IMR-90 (cell line): ENCODE measurements around the gene ENAH. TPM values are rescaled to one million over a fixed set of nuclear protein-coding genes. Genes with fewer than 3 reads are reported as not detected.

ENCODE experiments used
- ATAC-seq: fragments of 200-7000 bp; cut with Tn5 transposase; 2 replicates; pipeline ENCODE4 v1.9.1; 2020; ENCODE audit warnings: low read depth, mild to moderate bottlenecking, moderate library complexity
- BruUV-seq: library from RNA; stranded (reverse); fragments of 400-500 nt; replicated peaks from 2 replicates; lab custom pipeline; 2021; lab: Mats Ljungman, UMichigan
- CTCF ChIA-PET: fragments of 300-600 bp; formaldehyde crosslinking; extraction: SDS; loops from one replicate; lab custom pipeline; 2021; ENCODE audit warnings: antibody characterized with exemption; lab: Yijun Ruan, JAX
- POLR2A ChIA-PET: fragments of 300-600 bp; sonication (Branson Sonifier 250); formaldehyde crosslinking; loops from one replicate; lab custom pipeline; 2022; ENCODE audit warnings: antibody characterized with exemption; ENCODE audit not compliant: unreplicated experiment; lab: Charles Lee
- DNase-seq: peaks from one replicate; pipeline ENCODE4 v3.0.0; 2013
- H2AFZ ChIP-seq: replicated peaks from 2 replicates; pipeline ENCODE3; 2013; ENCODE audit warnings: low read length, mild to moderate bottlenecking; ENCODE audit not compliant: poor library complexity
- H2AK5ac ChIP-seq: 2 replicates; pipeline ENCODE4 v1.6.1; 2013; ENCODE audit warnings: low read depth, low read length, inconsistent platforms
- H2AK9ac ChIP-seq: replicated peaks from 2 replicates; pipeline ENCODE3; 2013; ENCODE audit warnings: mild to moderate bottlenecking, low read depth, low read length, moderate library complexity; ENCODE audit not compliant: poor library complexity
- H2BK120ac ChIP-seq: 2 replicates; pipeline ENCODE4 v1.6.1; 2013; ENCODE audit warnings: low read depth, low read length, inconsistent platforms
- H2BK15ac ChIP-seq: 3 replicates; pipeline ENCODE4 v1.6.1; 2013; ENCODE audit warnings: low read depth, low read length, inconsistent platforms
- H2BK20ac ChIP-seq: 2 replicates; pipeline ENCODE4 v1.6.1; 2013; ENCODE audit warnings: low read depth, mild to moderate bottlenecking, inconsistent platforms, low read length, moderate library complexity
- H2BK5ac ChIP-seq: 2 replicates; pipeline ENCODE4 v1.6.1; 2013; ENCODE audit warnings: mild to moderate bottlenecking, low read depth, low read length, inconsistent platforms; ENCODE audit not compliant: poor library complexity, severe bottlenecking
- H3K14ac ChIP-seq: replicated peaks from 2 replicates; pipeline ENCODE4 v1.6.1; 2013; ENCODE audit warnings: low read depth, low read length, inconsistent platforms
- H3K18ac ChIP-seq: 2 replicates; pipeline ENCODE4 v1.6.1; 2013; ENCODE audit warnings: low read depth, low read length, control low read depth
- H3K23ac ChIP-seq: 2 replicates; pipeline ENCODE4 v1.6.1; 2013; ENCODE audit warnings: low read depth, low read length, inconsistent platforms
- H3K27ac ChIP-seq: 2 replicates; pipeline ENCODE4 v1.5.1; 2013; ENCODE audit warnings: mild to moderate bottlenecking, control low read depth, low read length; ENCODE audit not compliant: insufficient read depth
- H3K27me3 ChIP-seq: 2 replicates; pipeline ENCODE4 v1.6.1; 2013; ENCODE audit warnings: low read length; ENCODE audit not compliant: control insufficient read depth, insufficient read depth
- H3K36me3 ChIP-seq: 2 replicates; pipeline ENCODE4 v1.6.1; 2013; ENCODE audit warnings: low read length, mixed read lengths; ENCODE audit not compliant: control insufficient read depth, insufficient read depth
- H3K4ac ChIP-seq: 2 replicates; pipeline ENCODE4 v1.6.1; 2013; ENCODE audit warnings: low read depth, low read length, inconsistent platforms
- H3K4me1 ChIP-seq: 2 replicates; pipeline ENCODE4 v1.6.1; 2013; ENCODE audit warnings: low read length, mixed read lengths; ENCODE audit not compliant: control insufficient read depth, insufficient read depth
- H3K4me2 ChIP-seq: 2 replicates; pipeline ENCODE4 v1.6.1; 2013; ENCODE audit warnings: low read depth, mild to moderate bottlenecking, control low read depth, low read length, moderate library complexity
- H3K4me3 ChIP-seq: 2 replicates; pipeline ENCODE4 v1.5.1; 2013; ENCODE audit warnings: low read depth, mild to moderate bottlenecking, control low read depth, low read length, moderate library complexity; ENCODE audit not compliant: insufficient read depth
- H3K56ac ChIP-seq: 2 replicates; pipeline ENCODE4 v1.6.1; 2013; ENCODE audit warnings: low read length, inconsistent platforms; ENCODE audit not compliant: insufficient read depth; ENCODE audit errors: extremely low read depth
- H3K79me1 ChIP-seq, 2 experiments: 2 replicates each; pipeline ENCODE4 v1.6.1; 2013; ENCODE audit warnings: low read length in 2 of 2, inconsistent platforms in 1 of 2, low read depth in 1 of 2
- H3K9ac ChIP-seq: 2 replicates; pipeline ENCODE4 v1.6.1; 2013; ENCODE audit warnings: low read depth, low read length, control low read depth
- H3K9me1 ChIP-seq: 2 replicates; pipeline ENCODE4 v1.6.1; 2013; ENCODE audit warnings: low read length, inconsistent platforms; ENCODE audit not compliant: insufficient read depth
- H3K9me3 ChIP-seq: 2 replicates; pipeline ENCODE4 v1.6.1; 2013; ENCODE audit warnings: low read length; ENCODE audit not compliant: control insufficient read depth, insufficient read depth
- H4K20me1 ChIP-seq: 2 replicates; pipeline ENCODE4 v1.6.1; 2013; ENCODE audit warnings: low read length, inconsistent platforms; ENCODE audit not compliant: insufficient read depth
- H4K5ac ChIP-seq: 2 replicates; pipeline ENCODE4 v1.6.1; 2013; ENCODE audit warnings: mild to moderate bottlenecking, low read depth, low read length, control low read depth
- H4K8ac ChIP-seq, 2 experiments: 2 replicates each; pipeline ENCODE4 v1.6.1; 2013; ENCODE audit warnings: low read depth in 2 of 2, low read length in 2 of 2, control low read depth in 1 of 2, inconsistent platforms in 1 of 2
- H4K91ac ChIP-seq: 2 replicates; pipeline ENCODE4 v1.6.1; 2013; ENCODE audit warnings: low read depth, low read length, inconsistent platforms; ENCODE audit not compliant: insufficient read depth
- CHD1 ChIP-seq: IDR thresholded peaks from 2 replicates; pipeline ENCODE4 v1.6.1; 2012; ENCODE audit warnings: low read depth, low read length, improper control_type of control experiment
- CTCF ChIP-seq: conservative IDR thresholded peaks from 2 replicates; pipeline ENCODE4 v1.5.1; 2012; ENCODE audit warnings: mild to moderate bottlenecking, low read depth, low read length, improper control_type of control experiment
- ELK1 ChIP-seq: fragments of 150-350 bp; IDR thresholded peaks from 2 replicates; pipeline ENCODE4 v1.6.1; 2016; ENCODE audit warnings: low read depth, mild to moderate bottlenecking, low read length, moderate library complexity, borderline replicate concordance
- MAFK ChIP-seq: IDR thresholded peaks from 2 replicates; pipeline ENCODE4 v1.6.1; 2012; ENCODE audit warnings: low read depth, low read length, improper control_type of control experiment
- MAZ ChIP-seq: IDR thresholded peaks from 2 replicates; pipeline ENCODE4 v1.6.1; 2012; ENCODE audit warnings: low read depth, mild to moderate bottlenecking, low read length, improper control_type of control experiment, moderate library complexity, borderline replicate concordance
- MXI1 ChIP-seq: IDR thresholded peaks from 2 replicates; pipeline ENCODE4 v1.6.1; 2012; ENCODE audit warnings: low read depth, mild to moderate bottlenecking, low read length, moderate library complexity, borderline replicate concordance
- NFE2L2 ChIP-seq: fragments of 150-350 bp; IDR thresholded peaks from 2 replicates; pipeline ENCODE4 v1.6.1; 2016; ENCODE audit warnings: low read depth, mild to moderate bottlenecking, low read length
- POLR2A ChIP-seq: IDR thresholded peaks from 2 replicates; pipeline ENCODE4 v1.6.1; 2012; ENCODE audit warnings: mild to moderate bottlenecking, low read depth, low read length
- RAD21 ChIP-seq: IDR thresholded peaks from 2 replicates; pipeline ENCODE4 v1.6.1; 2012; ENCODE audit warnings: low read length, improper control_type of control experiment
- SMC3 ChIP-seq: fragments of 150-350 bp; IDR thresholded peaks from 2 replicates; pipeline ENCODE4 v1.6.1; 2016; ENCODE audit warnings: low read depth, mild to moderate bottlenecking, antibody characterized with exemption, low read length, moderate library complexity
- WGBS, 2 experiments: methylation state at CpG; one replicate each; pipeline versions ENCODE4 v1.1.5 to v1.1.7; 2013; ENCODE audit warnings: missing lambda C conversion rate in 2 of 2; ENCODE audit not compliant: insufficient read length in 1 of 2; ENCODE audit errors: extremely low coverage in 2 of 2; 5-methylcytosine and 5-hydroxymethylcytosine counted together
- dilution Hi-C: fragments of 300-500 bp; cut with HindIII; formaldehyde crosslinking; loops from one replicate; pipeline ENCODE4 v1.14.3; 2018; ENCODE audit warnings: low sequenced_read_pairs; ENCODE audit not compliant: unreplicated experiment
- in situ Hi-C: fragments of 300-500 bp; cut with MboI; formaldehyde crosslinking; loops from 3 replicates; pipeline ENCODE4 v1.14.3; 2019; ENCODE audit warnings: low sequenced_read_pairs, inconsistent platforms, mixed read lengths
- intact Hi-C: fragments of 100-400 bp; cut with micrococcal nuclease; formaldehyde crosslinking; loops from 2 replicates; pipeline ENCODE4 v1.10.0; 2022
- polyA plus RNA-seq, 3 experiments: library from polyadenylated mRNA; depleted of rRNA; stranded (reverse); fragments of >200 nt; gene quantifications; 2 replicates each; pipeline ENCODE4 v1.2.3, GENCODE V29; 2012; ENCODE audit warnings: low replicate concordance in 1 of 3
- total RNA-seq: library from RNA; depleted of rRNA; stranded (reverse); fragments of >200 nt; gene quantifications from 2 replicates; pipeline ENCODE4 v1.2.3, GENCODE V29; 2012

Gene ENAH
- total and polyA plus RNA-seq, 2 of the 4 experiments (the other 2 are of a cell fraction) = 61.3 to 86.9 TPM

GRCh38 chr1:225474986-225475820, 177.7 kb downstream of the ENAH start:
- DNase-seq (peak; percentile 66), ATAC-seq (peak; percentile 93)
- H3K4ac ChIP-seq = peak overlapping the region; percentile 92
- no peaks in the 10 kb centered on the region; a peak in 1 of 4 replicates for H3K79me1 ChIP-seq
- peaks cover 2% of the 10 kb centered on the region for H3K4me1 ChIP-seq
- H3K9me3 ChIP-seq = 0 out of 2 replicates have a peak, but pooled peaks cover 2% of the 10 kb centered on the region
- no peak overlapping the region for H3K56ac ChIP-seq
- no peak overlapping the region for H3K4me3 ChIP-seq
- H2BK20ac ChIP-seq = peak overlapping the region; percentile 78
- dilution Hi-C loops (loop anchor here (25.0 kb wide), 1 partner anchor 512 kb away; the partner anchor contains the start of gene SDE2), intact Hi-C loops (loop anchor here (1.0 kb wide), 4 partner anchors 297 to 501 kb away; no protein-coding TSS in a partner anchor), in situ Hi-C loops (loop anchor here (5.0 to 10.0 kb wide), 4 partner anchors 302 to 507 kb away; partner anchors contain the start of gene SRP9)
- H4K5ac ChIP-seq = peak overlapping the region; percentile 38; the same call in 1 of the 2 replicates
- ChIA-PET POLR2A (interaction anchor here (0.6 kb wide), 1 partner anchor 437 kb away, joined by 3 read pairs; no protein-coding TSS in a partner anchor), CTCF (interaction anchor here (0.5 to 1.9 kb wide), 43 partner anchors 8 to 522 kb away, joined by 3 to 23 read pairs (median 5); partner anchors contain the start of genes PYCR2, SRP9 and TMEM63A)
- peak overlapping the region; percentile 71 for H2AK5ac ChIP-seq
- H4K8ac ChIP-seq = peak overlapping the region in 1 of 2 experiments; percentile 76; a peak in 1 of 4 replicates
- H3K9me1 ChIP-seq = peaks cover 5% of the 10 kb centered on the region
- H3K27ac ChIP-seq = peak overlapping the region; percentile 31; the same call in 1 of the 2 replicates
- peaks cover 2% of the 10 kb centered on the region; the same call in 1 of the 2 replicates for H3K27me3 ChIP-seq
- H4K20me1 ChIP-seq = no peaks in the 10 kb centered on the region
- H2AK9ac ChIP-seq = peak overlapping the region; percentile 95
- no peak overlapping the region for H3K18ac ChIP-seq
- H3K23ac ChIP-seq = peak overlapping the region; percentile 88; the same call in 1 of the 2 replicates
- H3K14ac ChIP-seq = peak overlapping the region; percentile 85
- peak overlapping the region; percentile 20 for H4K91ac ChIP-seq
- H3K36me3 ChIP-seq = no peaks in the 10 kb centered on the region
- BruUV-seq = no TSS peak
- H3K4me2 ChIP-seq = peak overlapping the region; percentile 70
- H2BK5ac ChIP-seq = peak overlapping the region; percentile 33
- peak overlapping the region; percentile 99 for H2AFZ ChIP-seq
- H2BK15ac ChIP-seq = no peak overlapping the region; the same call in 2 of the 3 replicates
- 0 out of 2 replicates have a peak, but pooled peaks have one; percentile 6 for TF ChIP-seq NFE2L2
- TF ChIP-seq MAFK = peak; percentile 34; the same call in 1 of the 2 replicates
- TF ChIP-seq POLR2A = peak; percentile 74
- peak; percentile 100 for TF ChIP-seq RAD21
- no peak for TF ChIP-seq ELK1
- TF ChIP-seq CTCF = peak; percentile 100; the same call in 1 of the 2 replicates
- peak; percentile 51; the same call in 1 of the 2 replicates for TF ChIP-seq MAZ
- TF ChIP-seq MXI1 = no peak
- peak; percentile 76; the same call in 1 of the 2 replicates for TF ChIP-seq CHD1
- peak; percentile 100 for TF ChIP-seq SMC3
- H2BK120ac ChIP-seq = peak overlapping the region; percentile 85
- H3K9ac ChIP-seq = peak overlapping the region; percentile 28
- WGBS, 2 experiments = 97% methylated on average over 10 of the region's 50 CpGs; no CpG with 5 or more reads in 1 of the 2 experiments
